Measurements from ENCODE around the gene CTBP2. TPM values are rescaled to one million over a fixed set of nuclear protein-coding genes. Genes with fewer than 3 reads are reported as not detected.
"Not testable (repeated sequence)": the region's sequence is repeated elsewhere in the genome, so short reads cannot be mapped to it uniquely, and the experiment has no call there.

Gene CTBP2
- total RNA-seq, 1 experiment from 2014 or later, result 212 TPM

GRCh38 chr10:125151170-125151552 lies 9.2 kb downstream of the CTBP2 start:
- no CpG with 5 or more reads among the region's 24 CpGs for WGBS (ENCODE audit: extremely low coverage, insufficient read length, low lambda C conversion rate)

GRCh38 chr10:125150376-125151083 lies 9.8 kb downstream of the CTBP2 start:
- no CpG with 5 or more reads among the region's 16 CpGs for WGBS (ENCODE audit: extremely low coverage, insufficient read length, low lambda C conversion rate)
- not testable (repeated sequence) for H3K9me3 Mint-ChIP-seq; H3K4ac ChIP-seq (ENCODE audit: low read depth, low read length); H3K27me3 ChIP-seq (ENCODE audit: insufficient read depth, low read length); H4K91ac ChIP-seq (ENCODE audit: insufficient read length, low read depth, low read length); H3K56ac ChIP-seq (ENCODE audit: insufficient read length, low read depth, low read length); H3K23ac ChIP-seq (ENCODE audit: insufficient read length, low read depth, low read length); H4K5ac ChIP-seq (ENCODE audit: insufficient read length, low read depth, low read length); H2BK120ac ChIP-seq (ENCODE audit: low read depth, low read length, poor library complexity, severe bottlenecking); H2AFZ ChIP-seq (ENCODE audit: low read length); H2BK5ac ChIP-seq (ENCODE audit: insufficient read length, low read length); H3T11ph ChIP-seq (ENCODE audit: low read length); H2BK12ac ChIP-seq (ENCODE audit: insufficient read length, low read depth, low read length); H3K27ac ChIP-seq (ENCODE audit: insufficient read length, low read depth, low read length); H3K79me1 ChIP-seq (ENCODE audit: insufficient read depth, low read depth, low read length, poor library complexity, severe bottlenecking); H2BK15ac ChIP-seq (ENCODE audit: low read depth, low read length); H3K9ac ChIP-seq (ENCODE audit: extremely low read depth, insufficient read length, low read length); H4K8ac ChIP-seq (replicated peaks; ENCODE audit: insufficient read length, low read depth, low read length); H2AK5ac ChIP-seq (ENCODE audit: insufficient read length, low read length); H3K18ac ChIP-seq (ENCODE audit: insufficient read length, low read depth, low read length); H2BK20ac ChIP-seq (ENCODE audit: low read depth, low read length, poor library complexity, severe bottlenecking); H3K9me3 ChIP-seq (ENCODE audit: control insufficient read depth, low read depth, low read length); H3K27me3 Mint-ChIP-seq (ENCODE audit: low read depth); H4K20me1 ChIP-seq (ENCODE audit: control insufficient read depth, insufficient read depth, insufficient read length)
- Histone ChIP-seq H3K4me1 (ENCODE audit: insufficient read depth, low read length) (peaks cover 25% of the 10 kb centered on the region), H3K79me2 (ENCODE audit: insufficient read depth, low read length) (peaks cover 72% of the 10 kb centered on the region), H3K14ac (ENCODE audit: insufficient read depth, low read length) (peak overlapping the region; percentile 52; the same call in 1 of the 2 replicates), H3K4me2 (ENCODE audit: insufficient read depth, insufficient read length, low read length) (peak overlapping the region; percentile 60), H3K23me2 (ENCODE audit: insufficient read length, low read depth, low read length, poor library complexity, severe bottlenecking) (peaks cover 14% of the 10 kb centered on the region)
- Mint-ChIP-seq H3K4me3 (peak overlapping the region; percentile 60 to 76), H3K27ac (peak overlapping the region; percentile 38 to 98 (median 93)), H3K4me1 (peaks cover 84 to 88% of the 10 kb centered on the region in 2 experiments), H3K36me3 (ENCODE audit: insufficient read depth in 1 of 3, low read depth in 3 of 3) (peaks cover 21 to 44% (median 34%) of the 10 kb centered on the region in 3 experiments)
- peak; percentile 27 for DNase-seq

More at GRCh38 chr10:125151170-125151552, 9.2 kb downstream of the CTBP2 start:
- H3K23me2 ChIP-seq (ENCODE audit: insufficient read length, low read depth, low read length, poor library complexity, severe bottlenecking), result peaks cover 14% of the 10 kb centered on the region
- no peak overlapping the region for H2AK5ac ChIP-seq (ENCODE audit: insufficient read length, low read length)
- H2BK12ac ChIP-seq (ENCODE audit: insufficient read length, low read depth, low read length), result no peak overlapping the region
- H3K4me1 ChIP-seq (ENCODE audit: insufficient read depth, low read length), result peaks cover 24% of the 10 kb centered on the region
- no peak overlapping the region for H4K91ac ChIP-seq (ENCODE audit: insufficient read length, low read depth, low read length)
- no peaks in the 10 kb centered on the region for H4K20me1 ChIP-seq (ENCODE audit: control insufficient read depth, insufficient read depth, insufficient read length)
- no peak overlapping the region for H2BK20ac ChIP-seq (ENCODE audit: low read depth, low read length, poor library complexity, severe bottlenecking)
- H3K23ac ChIP-seq (ENCODE audit: insufficient read length, low read depth, low read length), result no peak overlapping the region
- no peak overlapping the region for H2BK15ac ChIP-seq (ENCODE audit: low read depth, low read length)
- no peak overlapping the region for H4K5ac ChIP-seq (ENCODE audit: insufficient read length, low read depth, low read length)
- TF ChIP-seq CTCF (conservative IDR thresholded peaks at IDR 0.05), result no peak
- H2AFZ ChIP-seq (ENCODE audit: low read length), result no peak overlapping the region
- Mint-ChIP-seq H3K9me3 (no peaks in the 10 kb centered on the region; a peak in 1 of 5 replicates), H3K4me3 (peak overlapping the region; percentile 60 to 76), H3K36me3 (ENCODE audit: insufficient read depth in 1 of 3, low read depth in 3 of 3) (peaks cover 21 to 44% (median 34%) of the 10 kb centered on the region in 3 experiments), H3K4me1 (peaks cover 88 to 90% of the 10 kb centered on the region in 2 experiments), H3K27me3 (ENCODE audit: low read depth) (no peaks in the 10 kb centered on the region), H3K27ac (peak overlapping the region; percentile 77 to 95 (median 85); a peak in 6 of 7 replicates)
- no peak overlapping the region for H2BK5ac ChIP-seq (ENCODE audit: insufficient read length, low read length)
- no peaks in the 10 kb centered on the region for H3K27me3 ChIP-seq (ENCODE audit: insufficient read depth, low read length)
- H3K9me3 ChIP-seq (ENCODE audit: control insufficient read depth, low read depth, low read length), result no peaks in the 10 kb centered on the region
- peak overlapping the region; percentile 60 for H3K4me2 ChIP-seq (ENCODE audit: insufficient read depth, insufficient read length, low read length)
- no peak overlapping the region for H3K4ac ChIP-seq (ENCODE audit: low read depth, low read length)
- H4K8ac ChIP-seq (replicated peaks; ENCODE audit: insufficient read length, low read depth, low read length), result no peak overlapping the region
- H3T11ph ChIP-seq (ENCODE audit: low read length), result no peak overlapping the region
- peak overlapping the region; percentile 67 for H3K14ac ChIP-seq (ENCODE audit: insufficient read depth, low read length)
- H3K79me1 ChIP-seq (ENCODE audit: insufficient read depth, low read depth, low read length, poor library complexity, severe bottlenecking), result no peaks in the 10 kb centered on the region
- no peak overlapping the region for H3K27ac ChIP-seq (ENCODE audit: insufficient read length, low read depth, low read length)
- peak overlapping the region; percentile 12 for H3K18ac ChIP-seq (ENCODE audit: insufficient read length, low read depth, low read length)
- DNase-seq, result peak; percentile 52
- no peak overlapping the region for H2BK120ac ChIP-seq (ENCODE audit: low read depth, low read length, poor library complexity, severe bottlenecking)
- peaks cover 77% of the 10 kb centered on the region for H3K79me2 ChIP-seq (ENCODE audit: insufficient read depth, low read length)
- no peak overlapping the region for H3K56ac ChIP-seq (ENCODE audit: insufficient read length, low read depth, low read length)
- no peak overlapping the region for H3K9ac ChIP-seq (ENCODE audit: extremely low read depth, insufficient read length, low read length)
